Measurements from ENCODE around the gene YIPF1.
"Not testable (repeated sequence)": the region's sequence is repeated elsewhere in the genome, so short reads cannot be mapped to it uniquely, and the experiment has no call there.

YIPF1 gene

GRCh38 chr1:53837646-53837923 lies 52.0 kb downstream of the YIPF1 start:
- no peak for DNase-seq

GRCh38 chr1:53835491-53835890 lies 54.1 kb downstream of the YIPF1 start:
- DNase-seq, result no peak

- no peak for DNase-seq
Observed at GRCh38 chr1:53834776-53835175, 54.8 kb downstream of the YIPF1 start.

- no peak for DNase-seq
Observed at GRCh38 chr1:53833393-53833792, 56.2 kb downstream of the YIPF1 start.

- DNase-seq, result no peak
Observed at GRCh38 chr1:53826367-53826766, 63.2 kb downstream of the YIPF1 start.

GRCh38 chr1:53825306-53825705 lies 64.3 kb downstream of the YIPF1 start:
- DNase-seq, result no peak

GRCh38 chr1:53822931-53823330 lies 66.7 kb downstream of the YIPF1 start:
- no peak for DNase-seq

- DNase-seq, result no peak
Observed at GRCh38 chr1:53821380-53821779, 68.2 kb downstream of the YIPF1 start.

GRCh38 chr1:53819387-53819786 lies 70.2 kb downstream of the YIPF1 start:
- DNase-seq, result no peak

- not testable (repeated sequence) for DNase-seq
Observed at GRCh38 chr1:53816584-53816983, 73.0 kb downstream of the YIPF1 start.

GRCh38 chr1:53815484-53815883 lies 74.1 kb downstream of the YIPF1 start:
- DNase-seq, result not testable (repeated sequence)

GRCh38 chr1:53811414-53811851 lies 78.2 kb downstream of the YIPF1 start:
- DNase-seq, result no peak

- DNase-seq, result no peak
Observed at GRCh38 chr1:53810497-53810896, 79.1 kb downstream of the YIPF1 start.

- DNase-seq, result no peak
Observed at GRCh38 chr1:53810007-53810406, 79.6 kb downstream of the YIPF1 start.

- no peak for DNase-seq
Observed at GRCh38 chr1:53807916-53808315, 81.7 kb downstream of the YIPF1 start.

GRCh38 chr1:53804791-53805505 lies 84.6 kb downstream of the YIPF1 start:
- DNase-seq, result no peak

GRCh38 chr1:53804181-53804580 lies 85.4 kb downstream of the YIPF1 start:
- no peak for DNase-seq

All from cortex of kidney (tissue), 1 donor.